MM.1S (cell line): ENCODE results near the gene TMEM163.

Source experiments
- DNase-seq: peaks from one replicate; pipeline ENCODE4 v3.0.0-alpha.2; 2015
- H2AFZ ChIP-seq: fragments of 300-600 bp; sonication (generic); 2 replicates; pipeline ENCODE4 v1.6.0; 2016; ENCODE audit warnings: antibody characterized with exemption, low read length
- H3F3A ChIP-seq: fragments of 300-600 bp; sonication (generic); 2 replicates; pipeline ENCODE4 v1.6.1; 2016; ENCODE audit warnings: mild to moderate bottlenecking, antibody characterized with exemption, low read length, moderate library complexity, mixed read lengths; ENCODE audit not compliant: insufficient read depth
- H3K27ac ChIP-seq: fragments of 300-600 bp; sonication (generic); 2 replicates; pipeline ENCODE4 v1.5.1; 2016; ENCODE audit warnings: mild to moderate bottlenecking, low read length
- H3K27me3 ChIP-seq: fragments of 300-600 bp; sonication (generic); replicated peaks from 2 replicates; pipeline ENCODE4 v1.6.0; 2016; ENCODE audit warnings: low read length; ENCODE audit not compliant: insufficient read depth
- H3K36me3 ChIP-seq: fragments of 300-600 bp; sonication (generic); replicated peaks from 2 replicates; pipeline ENCODE4 v1.6.1; 2016; ENCODE audit warnings: mild to moderate bottlenecking, low read length, mixed read lengths; ENCODE audit not compliant: insufficient read depth
- H3K4me1 ChIP-seq: fragments of 300-600 bp; sonication (generic); 2 replicates; pipeline ENCODE4 v1.6.1; 2016; ENCODE audit warnings: low read length, mixed read lengths
- H3K4me2 ChIP-seq: fragments of 300-600 bp; sonication (generic); 2 replicates; pipeline ENCODE4 v1.6.0; 2016; ENCODE audit warnings: low read depth, low read length
- H3K4me3 ChIP-seq: fragments of 300-600 bp; sonication (generic); 2 replicates; pipeline ENCODE4 v1.5.1; 2016; ENCODE audit warnings: low read length, mixed read lengths
- H3K79me2 ChIP-seq: fragments of 300-600 bp; sonication (generic); 2 replicates; pipeline ENCODE4 v1.6.1; 2016; ENCODE audit warnings: mixed run types, low read length, mixed read lengths
- H3K9ac ChIP-seq: fragments of 300-600 bp; sonication (generic); 2 replicates; pipeline ENCODE4 v1.6.1; 2016; ENCODE audit warnings: low read length, mixed read lengths
- H3K9me2 ChIP-seq: fragments of 300-600 bp; sonication (generic); replicated peaks from 2 replicates; pipeline ENCODE4 v1.6.1; 2016; ENCODE audit warnings: mild to moderate bottlenecking, low read length, mixed read lengths; ENCODE audit not compliant: insufficient read depth
- H3K9me3 ChIP-seq: fragments of 300-600 bp; sonication (generic); replicated peaks from 2 replicates; pipeline ENCODE4 v1.6.1; 2016; ENCODE audit warnings: mild to moderate bottlenecking, low read length, mixed read lengths; ENCODE audit not compliant: insufficient read depth
- H4K20me1 ChIP-seq: fragments of 300-600 bp; sonication (generic); 2 replicates; pipeline ENCODE4 v1.6.1; 2016; ENCODE audit warnings: mild to moderate bottlenecking, low read length, moderate library complexity, mixed read lengths; ENCODE audit not compliant: insufficient read depth
- EZH2 ChIP-seq: fragments of 300-600 bp; sonication (generic); optimal IDR thresholded peaks from 2 replicates; pipeline ENCODE3; 2017; ENCODE audit warnings: low read depth, mild to moderate bottlenecking, antibody characterized with exemption, low read length, mixed read lengths
- EZH2phosphoT487 ChIP-seq: fragments of 300-600 bp; sonication (generic); IDR thresholded peaks from 2 replicates; pipeline ENCODE4 v1.6.1; 2018; ENCODE audit warnings: antibody characterized with exemption, low read length
- TF ChIP-seq, protein P1 (sequence below): fragments of 300-600 bp; sonication (generic); IDR thresholded peaks from 2 replicates; pipeline ENCODE4 v1.5.1; 2016; ENCODE audit warnings: antibody characterized with exemption, low read length, mixed read lengths

The TMEM163 gene

DNA sequence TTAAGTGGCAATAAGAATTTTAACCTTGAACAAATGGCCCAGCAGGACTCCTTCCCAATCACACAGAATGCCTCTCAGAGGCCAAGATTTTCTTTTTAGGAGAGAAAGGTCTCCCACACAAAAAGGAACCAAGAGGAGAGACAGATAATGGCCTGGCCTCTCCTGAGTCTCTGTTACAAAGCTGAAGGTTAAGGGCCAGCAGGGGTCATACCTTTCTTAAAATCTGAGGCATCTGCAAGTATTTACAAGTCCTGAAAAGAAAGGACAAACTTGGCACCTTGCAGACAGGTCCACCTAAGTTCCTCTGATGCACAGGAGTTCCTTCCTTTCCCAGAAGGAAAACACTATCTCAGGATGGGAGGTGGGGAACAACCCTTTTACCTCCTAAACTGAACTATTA, 142.3 kb downstream of the TMEM163 start:
- no peaks in the 10 kb centered on the region for H3K79me2 ChIP-seq
- H4K20me1 ChIP-seq = no peaks in the 10 kb centered on the region
- H3K27ac ChIP-seq = no peak overlapping the region
- H3K4me3 ChIP-seq = no peak overlapping the region
- no peaks in the 10 kb centered on the region for H3K4me1 ChIP-seq
- TF ChIP-seq EZH2phosphoT487 = no peak
- TF ChIP-seq, protein P1, sequence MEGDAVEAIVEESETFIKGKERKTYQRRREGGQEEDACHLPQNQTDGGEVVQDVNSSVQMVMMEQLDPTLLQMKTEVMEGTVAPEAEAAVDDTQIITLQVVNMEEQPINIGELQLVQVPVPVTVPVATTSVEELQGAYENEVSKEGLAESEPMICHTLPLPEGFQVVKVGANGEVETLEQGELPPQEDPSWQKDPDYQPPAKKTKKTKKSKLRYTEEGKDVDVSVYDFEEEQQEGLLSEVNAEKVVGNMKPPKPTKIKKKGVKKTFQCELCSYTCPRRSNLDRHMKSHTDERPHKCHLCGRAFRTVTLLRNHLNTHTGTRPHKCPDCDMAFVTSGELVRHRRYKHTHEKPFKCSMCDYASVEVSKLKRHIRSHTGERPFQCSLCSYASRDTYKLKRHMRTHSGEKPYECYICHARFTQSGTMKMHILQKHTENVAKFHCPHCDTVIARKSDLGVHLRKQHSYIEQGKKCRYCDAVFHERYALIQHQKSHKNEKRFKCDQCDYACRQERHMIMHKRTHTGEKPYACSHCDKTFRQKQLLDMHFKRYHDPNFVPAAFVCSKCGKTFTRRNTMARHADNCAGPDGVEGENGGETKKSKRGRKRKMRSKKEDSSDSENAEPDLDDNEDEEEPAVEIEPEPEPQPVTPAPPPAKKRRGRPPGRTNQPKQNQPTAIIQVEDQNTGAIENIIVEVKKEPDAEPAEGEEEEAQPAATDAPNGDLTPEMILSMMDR = no peak
- TF ChIP-seq EZH2 = no peak
- no peak overlapping the region for H2AFZ ChIP-seq
- no peaks in the 10 kb centered on the region for H3K9me3 ChIP-seq
- no peak overlapping the region for H3K9ac ChIP-seq
- no peak overlapping the region for H3K4me2 ChIP-seq
- H3F3A ChIP-seq = no peaks in the 10 kb centered on the region
- no peak for DNase-seq
- no peaks in the 10 kb centered on the region for H3K9me2 ChIP-seq
- no peaks in the 10 kb centered on the region for H3K27me3 ChIP-seq
- no peaks in the 10 kb centered on the region for H3K36me3 ChIP-seq

DNA sequence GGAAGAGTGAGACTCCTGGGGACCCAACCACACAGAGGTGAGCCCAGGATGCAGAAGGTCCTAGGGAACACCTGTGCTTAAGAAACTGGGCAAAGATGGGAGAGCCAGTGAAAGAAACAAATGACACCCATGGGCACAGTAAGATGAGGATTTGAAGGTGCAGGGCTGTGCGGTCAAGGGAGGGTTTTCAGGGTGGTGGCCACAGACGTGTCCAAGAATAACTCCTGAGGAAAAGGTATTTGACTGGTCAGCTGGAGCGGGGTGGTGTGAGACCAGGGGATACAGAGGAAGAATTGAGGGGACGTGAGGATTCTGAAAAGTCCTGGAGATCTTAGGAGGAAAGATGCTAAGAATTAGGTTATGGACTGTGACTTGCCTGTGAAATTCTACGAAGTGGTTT, 142.9 kb downstream of the TMEM163 start:
- H3K79me2 ChIP-seq = no peaks in the 10 kb centered on the region
- no peak overlapping the region for H2AFZ ChIP-seq
- H3K27ac ChIP-seq = no peak overlapping the region
- H3K4me3 ChIP-seq = no peak overlapping the region
- no peaks in the 10 kb centered on the region for H3K9me2 ChIP-seq
- H3K9ac ChIP-seq = no peak overlapping the region
- DNase-seq = no peak
- no peak for TF ChIP-seq EZH2
- no peak for TF ChIP-seq EZH2phosphoT487
- TF ChIP-seq, protein P1 = no peak
- no peaks in the 10 kb centered on the region for H4K20me1 ChIP-seq
- H3K4me1 ChIP-seq = no peaks in the 10 kb centered on the region
- H3K36me3 ChIP-seq = no peaks in the 10 kb centered on the region
- no peak overlapping the region for H3K4me2 ChIP-seq
- no peaks in the 10 kb centered on the region for H3K9me3 ChIP-seq
- no peaks in the 10 kb centered on the region for H3F3A ChIP-seq
- no peaks in the 10 kb centered on the region for H3K27me3 ChIP-seq

DNA sequence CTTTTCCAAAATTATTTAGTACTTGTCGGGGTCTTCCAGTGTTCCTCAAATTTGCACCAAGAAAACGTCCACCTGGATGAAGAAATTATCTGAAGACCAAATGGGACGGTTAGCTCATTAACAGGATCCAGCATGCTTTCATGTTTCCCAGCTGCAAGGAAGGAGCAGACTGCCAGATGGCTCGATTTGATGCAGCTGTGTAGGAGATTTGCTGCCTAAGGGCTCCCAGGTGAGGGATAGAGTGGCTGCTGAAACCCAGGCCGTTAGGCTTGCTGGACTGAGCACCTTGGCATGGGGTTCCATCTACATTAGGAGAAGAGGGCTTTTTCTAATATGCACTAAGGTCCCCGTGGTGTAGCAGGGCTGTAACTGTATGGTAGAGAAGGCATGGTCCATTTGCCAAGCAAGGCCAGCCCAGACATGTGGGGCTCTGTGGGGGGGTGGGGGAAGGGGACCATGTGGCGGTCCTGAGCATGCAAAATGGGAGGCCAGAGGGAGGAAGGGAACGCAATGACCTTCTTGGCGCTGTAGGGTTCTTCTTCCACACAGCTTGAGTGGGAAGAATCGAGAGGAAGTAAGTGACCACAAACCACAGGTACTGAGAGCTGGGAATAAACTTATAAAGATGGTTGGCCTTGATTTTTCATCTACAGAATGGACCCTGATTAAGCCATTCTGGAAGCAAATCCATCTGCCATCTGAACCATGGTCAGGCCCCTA, 144.0 kb downstream of the TMEM163 start:
- Histone ChIP-seq H3K9me3 (no peaks in the 10 kb centered on the region), H3K9ac (no peak overlapping the region), H3K36me3 (no peaks in the 10 kb centered on the region), H3K9me2 (no peaks in the 10 kb centered on the region), H3K4me2 (no peak overlapping the region), H4K20me1 (no peaks in the 10 kb centered on the region), H3K4me3 (no peak overlapping the region), H3F3A (no peaks in the 10 kb centered on the region), H3K4me1 (no peaks in the 10 kb centered on the region), H2AFZ (no peak overlapping the region), H3K79me2 (no peaks in the 10 kb centered on the region), H3K27me3 (no peaks in the 10 kb centered on the region), H3K27ac (no peak overlapping the region)
- DNase-seq = no peak
- TF ChIP-seq, protein P1 = no peak
- TF ChIP-seq EZH2 (no peak), EZH2phosphoT487 (no peak)
